Mesendoderm (in vitro differentiated cells): ENCODE measurements around the gene PRADC1.
A peak's percentile ranks its signal among the peaks of the same experiment; 100 is the strongest.
"Not testable (repeated sequence)": the region's sequence is repeated elsewhere in the genome, so short reads cannot be mapped to it uniquely, and the experiment has no call there.

Source experiments
- DNase-seq: peaks from one replicate; pipeline ENCODE4 v3.0.0; 2013
- H2AK5ac ChIP-seq: 2 replicates; pipeline ENCODE4 v1.6.1; 2013; ENCODE audit warnings: low read length, inconsistent platforms
- H2BK120ac ChIP-seq: 2 replicates; pipeline ENCODE4 v1.6.1; 2013; ENCODE audit warnings: low read depth, mild to moderate bottlenecking, low read length, moderate library complexity, mixed read lengths
- H2BK15ac ChIP-seq: replicated peaks from 2 replicates; pipeline ENCODE4 v1.6.1; 2013; ENCODE audit warnings: low read depth, mild to moderate bottlenecking, moderate library complexity
- H2BK5ac ChIP-seq: 2 replicates; pipeline ENCODE4 v1.6.1; 2013; ENCODE audit warnings: low read length, inconsistent platforms
- H3K18ac ChIP-seq: 2 replicates; pipeline ENCODE4 v1.6.1; 2013; ENCODE audit warnings: mild to moderate bottlenecking, low read length, mixed read lengths
- H3K23ac ChIP-seq: one replicate; pipeline ENCODE4 v1.6.1; 2013; ENCODE audit warnings: low read length
- H3K27ac ChIP-seq: 2 replicates; pipeline ENCODE4 v1.5.1; 2013; ENCODE audit warnings: low read depth, mild to moderate bottlenecking, inconsistent platforms, low read length, moderate library complexity
- H3K27me3 ChIP-seq: 2 replicates; pipeline ENCODE4 v1.6.1; 2013; ENCODE audit warnings: low read length, control low read depth, mild to moderate bottlenecking, inconsistent platforms; ENCODE audit not compliant: insufficient read depth, poor library complexity
- H3K36me3 ChIP-seq: 2 replicates; pipeline ENCODE4 v1.6.1; 2013; ENCODE audit warnings: low read length, inconsistent platforms; ENCODE audit not compliant: control insufficient read depth, insufficient read depth
- H3K4ac ChIP-seq: one replicate; pipeline ENCODE4 v1.6.1; 2013; ENCODE audit warnings: low read depth, mild to moderate bottlenecking, low read length, moderate library complexity
- H3K4me1 ChIP-seq: 2 replicates; pipeline ENCODE4 v1.6.1; 2013; ENCODE audit warnings: low read depth, low read length, inconsistent platforms; ENCODE audit not compliant: control insufficient read depth
- H3K4me2 ChIP-seq: 2 replicates; pipeline ENCODE4 v1.6.1; 2013; ENCODE audit warnings: low read length
- H3K4me3 ChIP-seq: 2 replicates; pipeline ENCODE4 v1.5.1; 2013; ENCODE audit warnings: mild to moderate bottlenecking, low read length
- H3K56ac ChIP-seq: one replicate; pipeline ENCODE4 v1.6.1; 2013; ENCODE audit warnings: low read length
- H3K79me1 ChIP-seq: 2 replicates; pipeline ENCODE4 v1.6.1; 2013; ENCODE audit warnings: low read length, inconsistent platforms
- H3K79me2 ChIP-seq: 2 replicates; pipeline ENCODE4 v1.6.1; 2013; ENCODE audit warnings: mild to moderate bottlenecking, low read length; ENCODE audit not compliant: control insufficient read depth, insufficient read depth
- H3K9ac ChIP-seq: 2 replicates; pipeline ENCODE4 v1.6.1; 2013; ENCODE audit warnings: low read length, inconsistent platforms
- H4K5ac ChIP-seq: one replicate; pipeline ENCODE4 v1.6.1; 2013; ENCODE audit warnings: low read length
- H4K8ac ChIP-seq: one replicate; pipeline ENCODE4 v1.6.1; 2013; ENCODE audit warnings: low read depth, mild to moderate bottlenecking, control low read depth, low read length, moderate library complexity
- WGBS: extraction: QIAGEN DNeasy Blood & Tissue Kit; methylation state at CpG from one replicate; pipeline ENCODE4 v1.1.7; 2013; ENCODE audit warnings: low lambda C conversion rate, missing lambda C conversion rate; ENCODE audit not compliant: insufficient coverage; ENCODE audit errors: extremely low coverage; 5-methylcytosine and 5-hydroxymethylcytosine counted together

Gene PRADC1

DNA sequence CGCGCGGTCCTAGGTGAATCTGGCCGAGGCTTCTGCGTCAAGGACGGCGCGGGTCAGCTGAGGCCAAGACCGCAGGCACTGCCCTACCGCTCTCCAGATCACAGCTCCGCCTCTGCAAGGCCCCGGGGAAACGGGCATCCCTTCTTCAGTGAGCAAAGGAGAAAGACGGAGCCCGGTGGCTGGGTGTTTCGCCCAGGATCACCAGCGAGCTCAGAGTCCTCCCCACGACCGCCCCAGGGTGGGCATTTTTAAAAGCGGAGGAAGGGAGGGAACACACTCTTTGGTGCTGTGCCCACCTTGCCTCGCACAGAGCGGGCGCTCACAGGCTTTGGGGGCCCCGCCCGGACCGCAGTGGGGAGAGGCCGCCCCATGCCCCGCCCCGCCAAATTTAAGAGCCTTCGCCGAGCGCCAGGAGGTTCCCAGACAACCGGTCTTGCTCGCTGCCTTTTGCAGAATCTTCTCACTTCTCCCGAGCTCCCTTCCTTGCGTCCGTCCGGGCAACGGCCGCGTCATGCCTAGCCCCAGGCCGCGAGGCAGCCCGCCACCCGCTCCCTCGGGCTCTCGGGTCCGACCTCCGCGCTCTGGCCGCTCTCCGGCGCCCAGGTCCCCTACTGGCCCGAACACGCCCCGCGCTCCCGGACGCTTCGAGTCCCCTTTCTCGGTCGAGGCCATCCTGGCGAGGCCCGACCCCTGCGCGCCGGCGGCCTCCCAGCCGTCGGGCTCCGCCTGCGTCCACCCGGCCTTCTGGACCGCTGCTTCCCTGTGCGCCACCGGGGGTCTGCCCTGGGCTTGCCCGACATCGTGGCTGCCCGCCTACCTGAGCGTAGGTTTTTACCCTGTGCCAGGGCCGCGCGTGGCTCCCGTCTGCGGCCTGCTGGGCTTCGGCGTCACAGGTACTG lies 30.6 kb downstream of the PRADC1 start, which contains the start of gene NOTO:
Gene NOTO, plus strand, starts transcription at position 419 of the 899 bp plus-strand sequence. Its CDS starts 93 bp downstream, at position 512.
- WGBS: no CpG with 5 or more reads among the region's 87 CpGs
- H3K4me3 ChIP-seq: no peak within 1 kb of the TSS

DNA sequence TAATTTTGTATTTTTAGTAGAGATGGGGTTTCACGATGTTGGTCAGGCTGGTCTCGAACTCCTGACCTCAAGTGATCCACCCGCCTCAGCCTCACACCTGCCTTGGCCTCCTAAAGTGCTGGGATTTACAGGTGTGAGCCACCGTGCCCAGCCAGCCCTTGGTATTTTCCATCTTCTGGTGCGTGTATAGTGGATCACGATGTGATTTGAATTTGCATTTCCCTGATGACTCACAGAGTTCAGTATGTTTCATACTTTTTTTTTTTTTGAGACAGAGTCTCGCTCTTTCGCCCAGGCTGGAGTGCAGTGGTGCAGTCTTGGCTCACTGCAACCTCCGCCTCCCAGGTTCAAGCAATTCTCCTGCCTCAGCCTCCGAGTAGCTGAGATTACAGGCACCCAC lies 32.8 kb downstream of the PRADC1 start:
- not testable (repeated sequence) for H3K36me3 ChIP-seq, H3K4me3 ChIP-seq, H3K4ac ChIP-seq, H3K4me2 ChIP-seq, DNase-seq, H3K4me1 ChIP-seq, H2BK5ac ChIP-seq, H3K79me1 ChIP-seq, H3K79me2 ChIP-seq, H3K23ac ChIP-seq, H2AK5ac ChIP-seq, H3K27ac ChIP-seq, H3K56ac ChIP-seq, H3K9ac ChIP-seq, H3K27me3 ChIP-seq, H4K5ac ChIP-seq, H2BK15ac ChIP-seq, H2BK120ac ChIP-seq, H4K8ac ChIP-seq, H3K18ac ChIP-seq
- WGBS: no CpG with 5 or more reads among the region's 10 CpGs

More for the DNA sequence above, 30.6 kb downstream of the PRADC1 start, which contains the start of gene NOTO:
- H4K5ac ChIP-seq: no peak within 1 kb of the TSS
- H4K8ac ChIP-seq: no peak within 1 kb of the TSS
- peak within 1 kb of the TSS; percentile 58 for H3K56ac ChIP-seq
- H3K4me1 ChIP-seq: no peaks in the 10 kb centered on the region
- peak within 1 kb of the TSS; percentile 32 for H3K9ac ChIP-seq
- no peak within 1 kb of the TSS for H3K18ac ChIP-seq
- H2BK5ac ChIP-seq: no peak within 1 kb of the TSS
- H2BK120ac ChIP-seq: no peak within 1 kb of the TSS
- no peaks in the 10 kb centered on the region for H3K79me2 ChIP-seq
- H2BK15ac ChIP-seq: no peak within 1 kb of the TSS
- no peaks in the 10 kb centered on the region for H3K36me3 ChIP-seq
- peak within 1 kb of the TSS; percentile 80 for H3K23ac ChIP-seq
- no peak within 1 kb of the TSS for H3K4ac ChIP-seq
- H3K27ac ChIP-seq: no peak within 1 kb of the TSS
- no peak within 1 kb of the TSS for H2AK5ac ChIP-seq
- peaks cover 7% of the 10 kb centered on the region for H3K27me3 ChIP-seq
- no peaks in the 10 kb centered on the region for H3K79me1 ChIP-seq
- peak within 1 kb of the TSS; percentile 19 for H3K4me2 ChIP-seq
- peak; percentile 52 for DNase-seq

DNA sequence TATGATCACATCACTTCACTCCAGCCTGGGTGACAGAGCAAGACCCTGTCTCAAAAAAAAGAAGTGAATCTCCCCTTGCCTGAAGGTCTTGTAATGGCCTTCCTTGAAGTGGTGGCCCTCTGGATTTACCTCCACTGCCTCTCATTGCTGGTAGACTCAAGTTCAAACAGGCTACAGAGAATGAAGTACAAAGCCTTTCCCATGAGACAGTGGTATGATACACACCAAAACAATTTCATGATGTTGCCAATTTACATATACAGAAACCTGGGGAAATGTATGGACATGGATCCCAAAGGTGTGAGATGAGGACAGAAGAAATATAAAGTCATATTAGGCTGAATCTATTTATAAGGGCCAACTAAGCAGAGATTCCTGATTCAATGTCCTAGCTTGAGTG lies 35.5 kb downstream of the PRADC1 start:
- Histone ChIP-seq H3K23ac (no peak overlapping the region), H3K4ac (no peak overlapping the region), H3K4me1 (no peaks in the 10 kb centered on the region), H3K4me2 (no peak overlapping the region), H4K8ac (no peak overlapping the region), H3K4me3 (no peak overlapping the region), H3K27me3 (no peaks in the 10 kb centered on the region), H3K56ac (no peak overlapping the region), H3K79me1 (no peaks in the 10 kb centered on the region), H3K18ac (no peak overlapping the region), H4K5ac (no peak overlapping the region), H3K36me3 (no peaks in the 10 kb centered on the region), H3K79me2 (no peaks in the 10 kb centered on the region), H2BK15ac (no peak overlapping the region), H2BK5ac (no peak overlapping the region), H2AK5ac (no peak overlapping the region), H3K27ac (no peak overlapping the region), H3K9ac (no peak overlapping the region), H2BK120ac (no peak overlapping the region)
- DNase-seq: no peak

DNA sequence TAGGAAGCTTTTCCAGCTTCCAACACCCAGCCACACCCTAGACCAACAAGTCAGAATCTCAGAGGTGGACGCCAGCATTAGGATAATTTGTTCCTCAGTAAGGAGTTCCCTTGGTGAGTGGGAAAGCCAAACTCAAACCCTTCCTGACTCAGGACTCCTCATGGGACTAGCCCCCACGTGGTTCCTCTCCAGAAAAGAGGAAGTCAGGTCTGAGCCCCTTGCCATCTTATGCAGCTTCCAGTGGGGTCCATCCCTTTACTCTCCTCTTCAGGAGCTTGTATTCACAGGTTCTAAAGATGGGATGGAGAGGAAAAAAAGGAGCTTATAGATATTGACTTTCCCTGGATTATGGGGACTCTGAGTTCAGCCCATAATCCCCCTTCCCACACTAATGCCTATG lies 45.5 kb downstream of the PRADC1 start:
- no CpG with 5 or more reads among the region's 2 CpGs for WGBS
- Histone ChIP-seq H3K23ac (no peak overlapping the region), H3K27ac (no peak overlapping the region), H3K79me2 (no peaks in the 10 kb centered on the region), H3K56ac (no peak overlapping the region), H4K5ac (no peak overlapping the region), H3K79me1 (no peaks in the 10 kb centered on the region), H3K27me3 (no peaks in the 10 kb centered on the region), H4K8ac (no peak overlapping the region), H3K4me2 (no peak overlapping the region), H3K36me3 (no peaks in the 10 kb centered on the region), H3K18ac (no peak overlapping the region), H2AK5ac (no peak overlapping the region), H3K4ac (no peak overlapping the region), H2BK120ac (no peak overlapping the region), H2BK15ac (no peak overlapping the region), H2BK5ac (no peak overlapping the region), H3K9ac (no peak overlapping the region), H3K4me3 (no peak overlapping the region), H3K4me1 (no peaks in the 10 kb centered on the region)
- DNase-seq: no peak

DNA sequence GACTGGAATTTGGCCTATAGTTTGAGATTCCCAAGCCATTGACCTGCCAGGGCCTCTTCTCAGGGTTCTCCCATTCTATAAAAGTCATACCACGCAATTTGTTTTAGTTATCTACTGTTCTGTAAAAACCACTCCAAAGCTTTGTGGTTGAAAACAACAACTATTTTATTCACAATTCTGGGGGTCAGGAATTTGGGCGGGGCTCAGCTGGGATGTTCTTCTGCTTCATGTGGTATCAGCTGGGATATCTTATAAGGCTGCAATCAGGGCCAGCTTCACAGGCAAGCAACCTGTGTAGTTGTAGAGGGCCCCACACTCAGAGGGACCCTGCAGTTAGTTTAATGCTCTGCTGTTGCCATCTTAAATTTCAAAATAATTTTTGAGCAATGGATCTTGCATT lies 47.1 kb downstream of the PRADC1 start:
- Histone ChIP-seq H3K4me1 (no peaks in the 10 kb centered on the region), H3K4ac (no peak overlapping the region), H3K18ac (no peak overlapping the region), H3K23ac (no peak overlapping the region), H4K5ac (no peak overlapping the region), H3K79me1 (no peaks in the 10 kb centered on the region), H3K27me3 (no peaks in the 10 kb centered on the region), H2BK120ac (no peak overlapping the region), H3K79me2 (no peaks in the 10 kb centered on the region), H2AK5ac (no peak overlapping the region), H2BK15ac (no peak overlapping the region), H3K56ac (no peak overlapping the region), H3K36me3 (no peaks in the 10 kb centered on the region), H3K9ac (no peak overlapping the region), H3K27ac (no peak overlapping the region), H3K4me2 (no peak overlapping the region), H3K4me3 (no peak overlapping the region), H2BK5ac (no peak overlapping the region), H4K8ac (no peak overlapping the region)
- no CpG with 5 or more reads among the region's 2 CpGs for WGBS
- DNase-seq: no peak
